Lower leg skin (tissue), 4 donors: ENCODE data around the gene CENPB. TPM values are rescaled to one million over a fixed set of nuclear protein-coding genes. Genes with fewer than 3 reads are reported as not detected.

Source experiments
- DNase-seq, 2 donors: peaks; one replicate each; pipeline ENCODE4 v3.0.0-alpha.2; 2019; ENCODE audit warnings: low spot score in 2 of 2
- H3K4me3 ChIP-seq: fragments of 200-600 bp; sonication (generic); 2 replicates; pipeline ENCODE4 v1.5.1; 2017; ENCODE audit warnings: mild to moderate bottlenecking, low read depth; ENCODE audit not compliant: poor library complexity, severe bottlenecking
- POLR2A ChIP-seq, 2 donors: fragments of 450-650 bp; IDR thresholded peaks; one replicate each; pipeline ENCODE4 v1.6.1; 2016 to 2017; ENCODE audit warnings: antibody characterized with exemption in 2 of 2, mild to moderate bottlenecking in 1 of 2, moderate library complexity in 1 of 2
- WGBS, 2 donors: methylation state at CpG; one replicate each; pipeline ENCODE4 v1.1.5; 2018; 5-methylcytosine and 5-hydroxymethylcytosine counted together
- intact Hi-C: fragments of 100-400 bp; cut with DNase I; formaldehyde crosslinking; loops from one replicate; pipeline ENCODE4 v1.15.0; 2023; ENCODE audit warnings: low total_unique reads
- total RNA-seq, 4 donors: library from RNA; depleted of rRNA; stranded (reverse); fragments of >200 nt; gene quantifications; one replicate each; pipeline ENCODE4 v1.1.0, GENCODE V29; 2016
- TF ChIP-seq, protein P1 (sequence below), 3 donors: fragments of 450-650 bp; IDR thresholded peaks; one replicate each; pipeline ENCODE4 v1.5.1; 2016; ENCODE audit warnings: antibody characterized with exemption in 3 of 3, mild to moderate bottlenecking in 3 of 3, moderate library complexity in 2 of 3

Gene CENPB
- total RNA-seq, 4 donors from 2014 or later = 94.4 to 109 (median 99.8) TPM

DNA sequence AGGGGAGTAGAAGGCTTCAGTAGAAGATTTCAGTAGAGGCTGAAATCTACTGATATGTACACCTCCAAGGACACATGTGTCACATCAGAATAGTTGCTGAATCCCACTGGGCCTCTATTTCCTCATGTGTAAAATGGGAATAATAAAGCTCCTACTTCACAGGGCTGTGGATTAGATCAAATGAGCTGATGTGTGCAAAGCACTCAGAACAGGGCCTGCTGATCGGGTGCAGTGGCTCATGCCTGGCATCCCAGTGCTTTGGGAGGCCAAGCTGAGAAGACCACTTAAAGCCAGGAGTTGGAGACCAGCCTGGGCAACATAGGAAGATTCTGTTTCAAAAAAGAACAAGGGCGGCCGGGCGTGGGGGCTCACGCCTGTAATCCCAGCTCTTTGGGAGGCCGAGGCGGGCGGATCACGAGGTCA, 25.7 kb upstream of the CENPB start:
- no peak overlapping the region for H3K4me3 ChIP-seq
- DNase-seq = peak in 1 of 2 donors; percentile 86
- 90 to 93% methylated on average over 9 of the region's 9 CpGs for WGBS, 2 donors
- TF ChIP-seq POLR2A (IDR thresholded peaks at IDR 0.05) = no peak
- TF ChIP-seq, protein P1, sequence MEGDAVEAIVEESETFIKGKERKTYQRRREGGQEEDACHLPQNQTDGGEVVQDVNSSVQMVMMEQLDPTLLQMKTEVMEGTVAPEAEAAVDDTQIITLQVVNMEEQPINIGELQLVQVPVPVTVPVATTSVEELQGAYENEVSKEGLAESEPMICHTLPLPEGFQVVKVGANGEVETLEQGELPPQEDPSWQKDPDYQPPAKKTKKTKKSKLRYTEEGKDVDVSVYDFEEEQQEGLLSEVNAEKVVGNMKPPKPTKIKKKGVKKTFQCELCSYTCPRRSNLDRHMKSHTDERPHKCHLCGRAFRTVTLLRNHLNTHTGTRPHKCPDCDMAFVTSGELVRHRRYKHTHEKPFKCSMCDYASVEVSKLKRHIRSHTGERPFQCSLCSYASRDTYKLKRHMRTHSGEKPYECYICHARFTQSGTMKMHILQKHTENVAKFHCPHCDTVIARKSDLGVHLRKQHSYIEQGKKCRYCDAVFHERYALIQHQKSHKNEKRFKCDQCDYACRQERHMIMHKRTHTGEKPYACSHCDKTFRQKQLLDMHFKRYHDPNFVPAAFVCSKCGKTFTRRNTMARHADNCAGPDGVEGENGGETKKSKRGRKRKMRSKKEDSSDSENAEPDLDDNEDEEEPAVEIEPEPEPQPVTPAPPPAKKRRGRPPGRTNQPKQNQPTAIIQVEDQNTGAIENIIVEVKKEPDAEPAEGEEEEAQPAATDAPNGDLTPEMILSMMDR (IDR thresholded peaks at IDR 0.05) = no peak
- intact Hi-C loops = no loop called here

DNA sequence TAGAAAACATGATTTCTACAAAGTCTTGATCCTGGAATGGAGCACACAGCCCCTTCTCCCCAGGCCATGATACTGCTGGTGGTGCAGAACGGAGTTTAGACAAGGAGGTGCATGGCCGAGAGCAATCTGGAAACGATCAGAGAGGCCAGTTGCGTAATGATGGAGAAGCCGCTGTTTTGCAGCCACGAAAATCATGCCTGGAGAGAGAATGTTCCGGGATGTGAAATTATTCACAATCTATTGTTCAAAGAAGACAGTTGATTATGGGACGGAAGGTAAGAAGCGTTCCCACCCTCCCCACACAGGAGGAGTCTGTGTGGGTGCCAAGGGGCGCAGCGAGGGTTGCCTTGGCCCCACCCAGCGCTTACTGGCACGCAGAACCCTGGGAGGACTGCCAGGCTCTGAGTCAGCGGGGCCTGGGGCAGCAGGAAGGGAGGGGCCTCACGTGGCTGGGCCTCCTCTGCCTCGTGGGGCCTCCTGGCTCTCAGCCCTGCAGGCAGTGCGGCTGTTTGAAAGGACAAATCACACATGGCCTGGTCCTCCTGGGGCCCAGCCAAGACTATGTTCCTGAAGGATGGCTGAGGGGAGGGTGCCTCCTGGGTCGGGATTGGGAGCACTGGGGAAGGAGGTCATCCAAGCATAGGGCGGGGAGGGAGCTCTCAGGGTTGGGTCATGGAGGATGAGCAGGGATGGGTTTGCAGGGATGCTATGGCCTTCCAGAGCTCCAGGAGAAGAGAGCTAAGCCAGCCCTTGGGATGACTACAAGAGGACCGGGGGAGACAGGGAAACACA, 25.1 kb upstream of the CENPB start:
- peak; percentile 97 to 100 for DNase-seq
- peak overlapping the region; percentile 27 for H3K4me3 ChIP-seq
- 0 to 1% methylated on average over 17 to 20 of the region's 20 CpGs for WGBS, 2 donors
- TF ChIP-seq, protein P1 (IDR thresholded peaks at IDR 0.05) = no peak
- no peak for TF ChIP-seq POLR2A (IDR thresholded peaks at IDR 0.05)
- intact Hi-C loops = no loop called here

DNA sequence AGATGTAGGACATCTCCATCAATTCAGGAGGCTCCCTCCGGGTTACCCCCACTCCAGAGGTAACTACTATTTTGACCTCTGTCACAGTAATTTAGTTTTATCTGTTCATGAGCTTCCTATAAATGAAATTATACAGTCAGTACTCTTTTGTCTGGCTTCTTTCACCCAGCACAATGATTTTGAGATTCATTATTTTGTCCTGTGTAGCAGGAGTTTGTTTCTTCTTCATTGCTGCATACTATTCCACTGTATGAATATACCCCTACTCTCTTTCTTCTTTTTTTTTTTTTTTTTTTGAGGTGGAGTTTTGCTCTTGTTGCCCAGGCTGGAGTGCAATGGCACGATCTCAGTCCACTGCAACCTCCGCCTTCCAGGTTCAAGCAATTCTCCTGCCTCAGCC, 22.0 kb upstream of the CENPB start:
- DNase-seq = no peak
- intact Hi-C loops = no loop called here
- no peak overlapping the region for H3K4me3 ChIP-seq
- TF ChIP-seq POLR2A (IDR thresholded peaks at IDR 0.05) = no peak
- TF ChIP-seq, protein P1 (IDR thresholded peaks at IDR 0.05) = no peak
- 76 to 77% methylated on average over 3 of the region's 3 CpGs for WGBS, 2 donors

DNA sequence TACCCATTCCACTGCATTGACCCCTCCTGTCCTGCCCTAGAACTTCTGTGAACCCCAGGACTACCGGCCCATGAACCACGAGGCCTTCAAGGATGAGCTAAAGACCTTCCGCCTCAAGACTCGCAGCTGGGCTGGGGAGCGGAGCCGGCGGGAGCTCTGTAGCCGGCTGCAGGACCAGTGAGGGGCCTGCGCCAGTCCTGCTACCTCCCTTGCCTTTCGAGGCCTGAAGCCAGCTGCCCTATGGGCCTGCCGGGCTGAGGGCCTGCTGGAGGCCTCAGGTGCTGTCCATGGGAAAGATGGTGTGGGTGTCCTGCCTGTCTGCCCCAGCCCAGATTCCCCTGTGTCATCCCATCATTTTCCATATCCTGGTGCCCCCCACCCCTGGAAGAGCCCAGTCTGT, 18.2 kb upstream of the CENPB start:
- WGBS, 2 donors = 75 to 82% methylated on average over 11 of the region's 11 CpGs
- intact Hi-C loops = no loop called here
- H3K4me3 ChIP-seq = no peak overlapping the region
- TF ChIP-seq POLR2A (IDR thresholded peaks at IDR 0.05) = no peak
- TF ChIP-seq, protein P1 (IDR thresholded peaks at IDR 0.05) = no peak
- no peak for DNase-seq

DNA sequence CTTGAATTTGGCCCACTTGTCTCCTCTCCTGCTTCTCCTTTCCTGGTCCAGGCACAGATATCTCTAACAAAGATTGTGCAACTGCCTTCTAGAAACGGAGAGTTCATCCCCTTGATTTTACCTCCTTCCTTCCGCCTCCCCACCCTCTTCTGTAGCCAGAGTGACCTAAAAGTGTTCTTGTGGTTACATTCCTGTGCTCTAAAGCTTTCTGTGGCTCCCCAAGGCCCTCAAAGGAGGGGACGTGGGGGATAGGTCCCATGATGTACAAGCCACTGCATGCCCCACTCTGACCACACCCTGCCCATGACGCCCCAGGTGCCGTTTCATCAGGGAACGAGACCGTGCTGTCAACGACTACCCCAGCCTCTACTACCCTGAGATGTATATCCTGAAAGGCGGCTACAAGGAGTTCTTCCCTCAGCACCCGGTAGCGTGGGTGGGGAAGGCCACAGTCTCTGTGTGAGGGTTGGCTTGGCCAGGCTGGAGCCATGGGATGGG, 17.8 kb upstream of the CENPB start:
- no peak overlapping the region for H3K4me3 ChIP-seq
- intact Hi-C loops = no loop called here
- WGBS, 2 donors = 42 to 45% methylated on average over 11 of the region's 11 CpGs
- DNase-seq = no peak
- TF ChIP-seq POLR2A (IDR thresholded peaks at IDR 0.05) = no peak
- TF ChIP-seq, protein P1 (IDR thresholded peaks at IDR 0.05) = no peak
